Stimulated activated memory B cell treated with anti-CD40 and anti-IgM and Interleukin-4, amounts not matched to agents 10 μg/mL and 1 μg/mL and 100 μg/mL, for 72 hours (primary cell): ENCODE results near the gene CTPS2.
"Not testable (repeated sequence)": the region's sequence is repeated elsewhere in the genome, so short reads cannot be mapped to it uniquely, and the experiment has no call there.

Source experiments
- ATAC-seq: fragments of 150-1000 bp; cut with Tn5 transposase; 2 replicates; pipeline ENCODE4 v1.10.0; 2021
- H3K27ac Mint-ChIP-seq: one replicate; pipeline ENCODE4 v1.8.0; 2022; ENCODE audit warnings: mild to moderate bottlenecking, mixed read lengths
- H3K27me3 Mint-ChIP-seq: one replicate; pipeline ENCODE4 v1.8.0; 2022; ENCODE audit warnings: mixed read lengths
- H3K36me3 Mint-ChIP-seq: one replicate; pipeline ENCODE4 v1.8.0; 2022; ENCODE audit warnings: mixed read lengths
- H3K4me1 Mint-ChIP-seq: one replicate; pipeline ENCODE4 v1.8.0; 2022; ENCODE audit warnings: mixed read lengths
- H3K4me3 Mint-ChIP-seq: one replicate; pipeline ENCODE4 v1.8.0; 2022; ENCODE audit warnings: mild to moderate bottlenecking, moderate library complexity, mixed read lengths
- H3K9me3 Mint-ChIP-seq: one replicate; pipeline ENCODE4 v1.8.0; 2022; ENCODE audit warnings: mixed read lengths

CTPS2 gene

DNA sequence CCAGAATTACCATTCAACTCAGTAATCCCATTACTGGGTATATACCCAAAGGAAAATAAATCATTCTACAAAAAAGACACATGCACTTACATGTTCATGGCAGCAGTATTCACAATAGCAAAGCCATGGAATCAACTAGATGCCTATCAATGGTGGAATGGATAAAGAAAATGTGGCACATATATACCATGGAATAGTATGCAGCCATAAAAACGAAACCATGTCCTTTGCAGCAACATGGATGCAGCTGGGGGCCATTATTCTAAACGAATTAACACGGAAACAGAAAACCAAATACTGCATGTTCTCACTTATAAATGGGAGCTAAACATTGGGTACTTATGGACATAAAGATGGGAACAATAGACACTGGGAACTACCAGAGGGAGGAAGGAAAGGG is 101.8 kb downstream of the CTPS2 start:
- H3K9me3 Mint-ChIP-seq, H3K4me1 Mint-ChIP-seq, ATAC-seq, H3K27me3 Mint-ChIP-seq, H3K4me3 Mint-ChIP-seq, H3K27ac Mint-ChIP-seq: not testable (repeated sequence)
- H3K36me3 Mint-ChIP-seq = peaks cover 25% of the 10 kb centered on the region

DNA sequence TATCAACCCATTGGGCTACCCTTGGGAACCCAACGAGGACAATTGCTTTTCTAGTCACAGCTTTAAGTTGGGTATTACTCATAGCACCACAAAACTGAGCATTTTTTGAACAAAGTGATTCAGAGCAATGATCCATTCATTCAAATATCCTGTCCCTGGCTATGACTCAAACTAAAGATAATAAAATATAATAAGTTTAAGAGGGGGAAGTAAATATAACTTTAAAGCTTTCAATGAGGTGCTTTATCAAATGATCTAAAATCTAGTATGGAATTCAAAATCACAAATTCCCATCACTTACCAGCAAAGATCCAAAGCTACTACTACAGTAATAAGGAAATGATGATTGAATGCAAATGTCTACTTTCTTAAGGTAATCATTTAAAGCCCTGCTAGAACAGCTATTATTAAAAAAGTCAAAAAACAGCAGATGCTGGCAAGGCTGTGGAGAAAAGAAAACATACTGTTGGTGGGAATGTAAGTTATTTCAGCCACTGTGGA is 102.3 kb downstream of the CTPS2 start:
- no peak for ATAC-seq
- H3K27me3 Mint-ChIP-seq = no peaks in the 10 kb centered on the region
- H3K27ac Mint-ChIP-seq = no peak overlapping the region
- peaks cover 2% of the 10 kb centered on the region for H3K9me3 Mint-ChIP-seq
- no peak overlapping the region for H3K4me3 Mint-ChIP-seq
- H3K4me1 Mint-ChIP-seq = no peaks in the 10 kb centered on the region
- H3K36me3 Mint-ChIP-seq = peaks cover 25% of the 10 kb centered on the region

DNA sequence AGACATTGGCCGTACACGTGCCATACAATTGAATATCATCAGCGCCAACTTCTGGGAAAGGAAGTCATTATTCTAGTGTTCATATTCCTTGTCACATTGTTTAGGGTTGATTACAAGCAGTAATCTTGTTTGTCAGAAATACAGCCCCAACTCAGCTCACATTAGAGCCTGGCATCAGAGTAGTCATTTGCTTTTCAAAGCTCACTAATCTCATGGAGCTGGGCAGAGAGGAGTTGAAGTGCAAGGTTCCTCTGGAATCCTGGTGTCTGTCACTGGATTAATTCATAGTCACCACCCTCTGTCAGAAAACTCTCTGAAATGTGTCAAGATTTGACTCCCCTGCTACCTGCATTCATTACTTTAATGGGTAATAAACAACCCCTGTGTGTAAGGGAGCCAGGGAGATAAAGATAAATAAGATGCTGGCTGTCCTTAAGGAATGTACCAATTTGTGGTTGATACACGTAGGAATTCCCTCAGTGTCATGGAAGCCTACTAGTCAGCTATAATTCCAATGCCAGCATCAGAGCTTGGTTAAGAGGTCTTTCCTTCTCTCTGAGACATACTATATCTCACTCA is 106.2 kb downstream of the CTPS2 start:
- Mint-ChIP-seq H3K4me3 (no peak overlapping the region), H3K27me3 (no peaks in the 10 kb centered on the region), H3K9me3 (peaks cover 2% of the 10 kb centered on the region), H3K4me1 (no peaks in the 10 kb centered on the region), H3K36me3 (peaks cover 14% of the 10 kb centered on the region), H3K27ac (no peak overlapping the region)
- ATAC-seq = no peak

DNA sequence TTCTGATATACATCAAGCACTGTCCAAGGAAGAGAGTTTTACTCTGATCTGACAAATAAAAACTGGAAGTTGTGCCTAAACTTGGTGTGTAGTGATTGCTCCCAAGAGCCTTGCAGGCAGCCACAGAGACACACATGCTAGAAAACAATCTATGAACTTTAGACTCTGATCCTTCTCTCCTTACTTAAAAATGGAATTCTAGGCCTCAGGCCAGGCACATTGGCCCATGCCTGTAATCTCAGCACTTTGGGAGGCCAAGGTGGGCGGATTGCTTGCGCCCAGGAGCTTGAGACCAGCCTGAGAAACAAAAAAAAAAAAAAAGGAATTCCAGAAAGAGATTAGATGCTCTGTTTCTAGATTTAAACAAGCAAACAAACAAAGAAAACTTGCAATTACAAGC is 108.1 kb downstream of the CTPS2 start:
- no peaks in the 10 kb centered on the region for H3K27me3 Mint-ChIP-seq
- H3K27ac Mint-ChIP-seq = no peak overlapping the region
- H3K36me3 Mint-ChIP-seq = peaks cover 16% of the 10 kb centered on the region
- no peak for ATAC-seq
- no peaks in the 10 kb centered on the region for H3K4me1 Mint-ChIP-seq
- no peak overlapping the region for H3K4me3 Mint-ChIP-seq
- H3K9me3 Mint-ChIP-seq = no peaks in the 10 kb centered on the region

DNA sequence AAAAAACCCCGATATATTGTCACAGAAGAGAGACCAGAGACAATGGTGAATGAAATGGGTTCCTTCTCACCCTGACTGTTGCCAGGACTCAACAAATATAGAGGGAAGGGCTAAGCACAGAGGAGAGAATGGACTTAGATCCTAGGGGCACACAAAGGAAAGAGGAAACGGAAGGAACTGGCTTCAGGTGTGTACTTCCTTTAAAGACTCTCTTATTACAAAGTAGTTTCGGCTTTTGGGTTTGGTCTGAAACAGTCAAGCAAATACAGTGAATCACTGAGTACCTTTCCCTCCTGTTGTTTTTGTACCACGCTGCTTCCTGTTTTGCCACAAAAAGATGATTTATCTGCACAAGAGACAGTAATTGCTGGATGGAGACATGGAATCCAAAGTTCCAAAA is 108.6 kb downstream of the CTPS2 start:
- no peaks in the 10 kb centered on the region for H3K9me3 Mint-ChIP-seq
- H3K27me3 Mint-ChIP-seq = no peaks in the 10 kb centered on the region
- no peaks in the 10 kb centered on the region for H3K4me1 Mint-ChIP-seq
- no peak overlapping the region for H3K4me3 Mint-ChIP-seq
- H3K27ac Mint-ChIP-seq = no peak overlapping the region
- no peak for ATAC-seq
- peaks cover 16% of the 10 kb centered on the region for H3K36me3 Mint-ChIP-seq

DNA sequence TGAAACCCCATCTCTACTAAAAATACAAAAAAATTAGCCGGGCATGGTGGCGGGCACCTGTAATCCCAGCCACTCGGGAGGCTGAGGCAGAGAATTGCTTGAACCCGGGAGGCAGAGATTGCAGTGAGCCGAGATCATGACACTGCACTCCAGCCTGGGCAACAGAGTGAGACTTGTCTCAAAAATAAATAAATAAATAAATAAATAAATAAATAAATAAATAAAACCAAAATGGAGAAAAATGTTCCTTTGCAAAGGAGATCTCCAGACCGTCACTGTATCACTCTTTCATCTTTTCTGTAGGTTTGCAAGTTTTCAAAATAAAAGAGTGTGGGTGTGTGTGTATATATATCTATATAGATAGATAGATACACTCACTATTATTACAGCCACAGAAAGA is 109.2 kb downstream of the CTPS2 start:
- H3K36me3 Mint-ChIP-seq = peaks cover 16% of the 10 kb centered on the region
- H3K9me3 Mint-ChIP-seq, H3K4me1 Mint-ChIP-seq, H3K27ac Mint-ChIP-seq, H3K27me3 Mint-ChIP-seq, H3K4me3 Mint-ChIP-seq, ATAC-seq: not testable (repeated sequence)

DNA sequence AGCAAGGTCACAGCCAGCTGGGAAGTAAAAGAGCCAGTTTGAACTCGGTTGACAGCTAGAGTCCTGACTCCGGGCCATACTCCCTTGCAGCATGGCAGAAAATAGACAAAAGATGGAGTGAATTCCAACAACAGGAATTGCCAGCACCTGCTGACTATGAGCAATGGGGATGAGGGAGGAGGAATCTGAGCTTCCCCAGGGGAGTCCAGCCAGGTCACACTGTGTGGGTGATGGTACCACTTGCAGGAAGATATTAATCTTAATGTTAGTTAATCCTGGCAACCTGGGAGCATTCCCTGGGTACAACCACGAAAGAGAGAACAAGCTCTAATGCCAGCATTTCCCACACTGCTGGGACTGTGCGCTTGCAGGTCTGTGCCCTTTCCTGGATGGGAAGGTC is 110.6 kb downstream of the CTPS2 start:
- Mint-ChIP-seq H3K9me3 (no peaks in the 10 kb centered on the region), H3K4me3 (no peak overlapping the region), H3K36me3 (peaks cover 22% of the 10 kb centered on the region), H3K27ac (no peak overlapping the region), H3K27me3 (no peaks in the 10 kb centered on the region), H3K4me1 (no peaks in the 10 kb centered on the region)
- no peak for ATAC-seq

DNA sequence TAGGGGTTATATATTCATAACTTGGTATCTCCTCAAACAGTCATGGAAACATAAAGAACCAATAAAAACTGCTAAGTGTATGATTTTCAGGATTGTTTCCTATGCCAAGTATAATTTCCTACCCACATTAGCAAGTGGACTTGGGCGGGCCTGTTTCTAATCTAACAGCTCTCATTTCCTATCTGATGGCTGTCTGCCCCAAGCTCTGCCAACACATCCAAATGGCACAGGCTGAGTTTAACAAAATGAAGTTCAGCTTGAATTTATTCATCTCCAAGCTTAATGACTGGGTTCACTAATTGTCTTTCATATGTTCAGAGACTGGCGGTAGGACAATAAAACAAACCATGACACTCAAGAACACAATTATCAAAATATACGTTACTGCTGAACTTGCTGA is 118.0 kb downstream of the CTPS2 start:
- Mint-ChIP-seq H3K4me3 (no peak overlapping the region), H3K4me1 (no peaks in the 10 kb centered on the region), H3K36me3 (peaks cover 21% of the 10 kb centered on the region), H3K27me3 (no peaks in the 10 kb centered on the region), H3K9me3 (no peaks in the 10 kb centered on the region), H3K27ac (no peak overlapping the region)
- no peak for ATAC-seq

DNA sequence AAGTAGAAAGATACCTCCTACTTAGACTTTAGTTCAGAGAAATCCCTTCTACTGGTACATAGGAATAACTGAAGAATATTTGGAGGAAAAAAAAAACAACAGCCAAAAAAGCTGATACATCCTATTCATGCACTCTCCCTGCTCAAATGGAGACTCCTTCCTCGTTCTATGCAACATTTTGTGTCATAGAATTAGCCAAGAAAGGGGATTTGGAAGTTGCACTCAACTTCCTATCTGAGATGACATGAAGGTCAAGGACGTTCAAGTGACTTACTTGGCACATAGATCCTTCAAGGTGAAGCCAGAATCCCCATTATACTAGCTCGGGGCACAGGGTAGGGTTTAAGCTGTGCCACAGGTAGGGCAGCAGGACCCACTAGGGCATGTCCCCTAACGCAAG is 118.7 kb downstream of the CTPS2 start:
- no peaks in the 10 kb centered on the region for H3K27me3 Mint-ChIP-seq

DNA sequence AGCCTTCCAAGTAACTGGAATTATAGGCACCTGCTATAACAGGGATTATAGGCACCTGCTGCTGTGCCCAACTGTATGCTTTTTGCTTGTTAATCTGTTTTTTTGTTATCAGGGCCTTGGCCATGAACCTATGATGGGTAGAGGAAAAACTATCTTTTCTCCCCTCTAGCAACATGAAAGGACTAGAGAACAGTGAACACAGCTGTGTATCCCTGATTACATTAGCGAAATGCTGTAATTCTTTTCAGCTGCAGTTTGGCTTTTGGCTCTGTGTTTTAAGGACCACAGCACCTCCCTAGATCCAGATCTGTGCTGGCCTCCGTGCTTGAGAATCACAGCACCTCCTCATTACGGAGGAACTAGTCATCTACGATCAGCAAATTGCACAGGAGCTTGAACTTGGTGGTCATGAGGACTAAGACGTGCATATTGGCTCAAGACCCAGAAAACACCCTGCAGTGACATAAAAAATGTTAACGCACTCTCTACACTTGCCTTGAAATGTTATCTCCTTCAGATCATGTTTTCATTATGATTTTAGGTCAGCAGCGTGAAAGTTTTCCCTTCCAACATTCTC is 120.2 kb downstream of the CTPS2 start:
- peaks cover 31% of the 10 kb centered on the region for H3K36me3 Mint-ChIP-seq
- no peaks in the 10 kb centered on the region for H3K9me3 Mint-ChIP-seq
- H3K27ac Mint-ChIP-seq = no peak overlapping the region
- H3K4me3 Mint-ChIP-seq = no peak overlapping the region
- H3K27me3 Mint-ChIP-seq = no peaks in the 10 kb centered on the region
- ATAC-seq = no peak
- H3K4me1 Mint-ChIP-seq = no peaks in the 10 kb centered on the region

More for the DNA sequence above, 118.7 kb downstream of the CTPS2 start:
- ATAC-seq = no peak
- no peaks in the 10 kb centered on the region for H3K4me1 Mint-ChIP-seq
- no peaks in the 10 kb centered on the region for H3K9me3 Mint-ChIP-seq
- no peak overlapping the region for H3K27ac Mint-ChIP-seq
- no peak overlapping the region for H3K4me3 Mint-ChIP-seq
- peaks cover 27% of the 10 kb centered on the region for H3K36me3 Mint-ChIP-seq

DNA sequence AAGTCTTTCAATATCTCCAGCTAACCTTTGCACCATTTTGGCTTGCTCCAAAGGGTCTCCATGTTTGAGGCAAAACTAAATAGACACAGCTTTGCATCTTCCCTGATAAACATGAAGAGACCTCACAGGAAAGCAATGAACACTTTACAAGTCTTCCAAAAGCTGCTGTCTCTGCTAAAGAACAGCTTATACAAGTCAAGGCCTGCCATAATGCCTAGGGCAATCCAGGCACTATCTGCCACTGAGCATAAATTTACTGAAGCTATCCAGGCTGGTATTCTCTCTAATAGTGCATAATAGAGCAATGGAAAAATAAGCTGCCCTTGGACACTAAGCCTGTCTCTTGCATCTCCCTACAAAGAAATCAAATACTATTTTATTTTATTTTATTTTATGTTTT is 122.6 kb downstream of the CTPS2 start:
- ATAC-seq = no peak
- no peaks in the 10 kb centered on the region for H3K9me3 Mint-ChIP-seq
- no peak overlapping the region for H3K4me3 Mint-ChIP-seq
- peaks cover 36% of the 10 kb centered on the region for H3K36me3 Mint-ChIP-seq
- H3K27me3 Mint-ChIP-seq = no peaks in the 10 kb centered on the region
- H3K27ac Mint-ChIP-seq = no peak overlapping the region
- H3K4me1 Mint-ChIP-seq = no peaks in the 10 kb centered on the region

DNA sequence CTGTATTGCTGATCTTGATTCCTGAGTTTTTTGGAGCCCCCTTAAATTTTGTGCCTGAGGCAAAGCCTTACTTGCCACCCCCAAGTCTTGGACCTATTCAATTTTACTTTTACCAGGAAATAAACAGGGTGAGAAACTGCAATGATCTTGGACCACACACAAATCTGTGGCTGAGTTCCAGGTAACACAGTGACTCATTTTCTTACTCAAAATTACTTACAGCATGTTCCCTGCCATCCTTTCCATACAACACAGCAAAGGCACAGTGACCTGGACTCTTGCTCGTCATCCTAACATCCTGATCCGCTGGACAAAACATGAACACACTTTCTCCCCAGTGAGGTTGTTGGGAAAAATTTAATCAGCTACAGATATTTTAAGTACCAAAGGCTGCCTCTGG is 123.3 kb downstream of the CTPS2 start:
- no peak overlapping the region for H3K27ac Mint-ChIP-seq
- ATAC-seq = no peak
- peaks cover 36% of the 10 kb centered on the region for H3K36me3 Mint-ChIP-seq
- no peak overlapping the region for H3K4me3 Mint-ChIP-seq
- no peaks in the 10 kb centered on the region for H3K27me3 Mint-ChIP-seq
- no peaks in the 10 kb centered on the region for H3K9me3 Mint-ChIP-seq
- no peaks in the 10 kb centered on the region for H3K4me1 Mint-ChIP-seq

DNA sequence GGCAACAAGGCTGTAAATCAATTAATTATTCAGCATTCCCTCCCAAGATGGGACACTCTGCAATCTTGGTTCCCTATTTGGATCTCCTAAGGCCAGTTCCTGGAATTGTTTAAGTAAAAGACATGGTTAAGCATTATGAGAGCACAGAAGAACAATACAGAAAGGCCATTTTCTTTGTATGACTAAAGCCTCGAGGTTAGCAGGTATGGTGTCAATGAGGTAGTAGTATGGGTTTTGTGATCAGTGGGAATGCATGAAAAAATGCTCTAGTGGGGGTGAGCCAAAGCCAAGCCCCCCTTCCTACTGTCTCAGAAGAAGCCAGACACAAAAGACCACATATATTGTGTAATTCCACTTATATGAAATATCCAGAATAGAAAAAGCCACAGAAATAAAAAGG is 124.2 kb downstream of the CTPS2 start:
- no peaks in the 10 kb centered on the region for H3K27me3 Mint-ChIP-seq
- no peaks in the 10 kb centered on the region for H3K9me3 Mint-ChIP-seq
- no peak overlapping the region for H3K4me3 Mint-ChIP-seq
- ATAC-seq = no peak
- no peak overlapping the region for H3K27ac Mint-ChIP-seq
- no peaks in the 10 kb centered on the region for H3K4me1 Mint-ChIP-seq
- H3K36me3 Mint-ChIP-seq = peaks cover 36% of the 10 kb centered on the region

DNA sequence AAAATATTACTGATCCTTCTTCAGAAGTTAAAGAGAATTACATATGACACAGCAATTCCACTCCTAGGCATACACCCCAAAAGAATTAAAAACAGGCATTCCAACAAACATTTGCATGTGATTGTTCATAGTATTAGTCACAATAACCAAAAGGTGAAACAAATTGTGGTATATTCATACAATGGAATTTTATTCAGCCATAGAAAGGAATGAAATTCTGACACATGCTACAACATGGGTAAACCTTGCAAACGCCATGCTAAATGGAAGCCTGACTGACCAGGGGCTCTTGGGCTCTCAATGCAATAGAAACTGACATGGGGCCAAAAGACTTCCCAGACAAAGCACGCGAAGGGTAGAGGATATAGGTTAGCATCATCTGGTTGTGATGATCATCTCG is 124.6 kb downstream of the CTPS2 start:
- H3K4me1 Mint-ChIP-seq = no peaks in the 10 kb centered on the region
- ATAC-seq = no peak
- no peaks in the 10 kb centered on the region for H3K27me3 Mint-ChIP-seq
- no peak overlapping the region for H3K27ac Mint-ChIP-seq
- H3K9me3 Mint-ChIP-seq = no peaks in the 10 kb centered on the region
- H3K36me3 Mint-ChIP-seq = peaks cover 36% of the 10 kb centered on the region
- H3K4me3 Mint-ChIP-seq = no peak overlapping the region

DNA sequence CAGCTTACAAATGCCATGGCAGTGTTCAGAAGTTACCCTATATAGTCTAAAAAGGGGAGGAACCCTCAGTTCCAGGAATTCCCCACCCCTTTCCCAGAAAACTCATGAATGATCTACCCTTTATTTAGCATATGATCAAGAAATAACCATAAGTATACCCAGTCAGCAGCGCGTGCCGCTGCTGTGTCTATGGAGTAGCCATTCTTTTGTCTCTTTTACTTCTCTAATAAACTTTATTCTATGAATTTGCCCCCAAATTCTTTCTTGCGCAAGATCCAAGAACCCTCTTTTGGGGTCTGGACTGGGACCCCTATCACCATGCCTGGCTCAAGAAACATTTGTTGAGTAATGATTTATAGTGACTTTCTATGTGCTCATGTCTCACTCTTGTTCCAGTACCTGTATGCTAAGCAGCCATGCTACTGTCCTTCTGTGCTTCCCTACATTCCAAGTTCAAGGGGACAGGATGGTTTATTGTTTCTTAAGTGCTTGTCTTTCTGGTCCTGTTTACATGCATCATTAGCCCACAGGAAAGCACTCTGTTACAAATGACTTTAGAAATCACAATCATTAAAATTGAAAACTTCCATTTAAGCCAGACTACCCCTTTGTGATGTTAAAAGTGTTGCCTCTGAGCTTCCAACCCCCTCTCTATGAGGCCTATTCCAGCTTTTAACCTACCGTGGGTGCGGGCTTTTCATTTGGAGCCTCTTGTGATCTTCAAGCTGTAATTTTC is 125.9 kb downstream of the CTPS2 start:
- Mint-ChIP-seq H3K27me3 (no peaks in the 10 kb centered on the region), H3K36me3 (peaks cover 27% of the 10 kb centered on the region), H3K27ac (no peak overlapping the region), H3K4me1 (no peaks in the 10 kb centered on the region), H3K9me3 (peaks cover 3% of the 10 kb centered on the region), H3K4me3 (no peak overlapping the region)
- ATAC-seq = no peak
